ENCODE measurements around the gene UBE2L3.
A peak's percentile ranks its signal among the peaks of the same experiment; 100 is the strongest.
"Not testable (repeated sequence)": the region's sequence is repeated elsewhere in the genome, so short reads cannot be mapped to it uniquely, and the experiment has no call there.

Gene UBE2L3

GRCh38 chr22:21567456-21568346 is at the start of gene UBE2L3:
Gene UBE2L3, plus strand, starts transcription at chr22:21567714. Its CDS starts 31 bp downstream, at chr22:21567745.
- DNase-seq (ENCODE audit: low read depth), result peak; percentile 68

GRCh38 chr22:21526705-21527500 is 40.6 kb upstream of the UBE2L3 start:
- DNase-seq (ENCODE audit: low read depth), result not testable (repeated sequence)

DNA sequence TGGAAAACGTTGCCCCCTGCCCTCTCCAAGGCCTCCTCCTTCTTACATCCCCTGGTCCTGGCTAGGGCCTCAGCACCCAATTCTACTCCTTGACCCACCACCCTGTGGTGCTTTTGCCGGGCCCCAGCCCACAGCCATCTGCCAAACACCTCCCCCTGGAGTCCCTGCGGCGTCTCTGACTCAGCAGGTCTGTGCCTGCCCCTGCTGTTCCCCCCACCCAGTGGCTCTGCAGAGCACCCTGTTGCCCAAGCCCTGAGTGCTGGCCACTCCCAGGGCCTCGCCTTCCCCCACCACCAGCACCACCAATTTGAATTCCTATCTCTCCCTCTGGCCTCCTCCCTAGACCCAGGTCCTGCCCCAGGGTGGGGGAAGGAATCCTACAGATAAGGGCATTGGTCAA is 36.0 kb upstream of the UBE2L3 start:
- DNase-seq (ENCODE audit: low read depth), result not testable (repeated sequence)

DNA sequence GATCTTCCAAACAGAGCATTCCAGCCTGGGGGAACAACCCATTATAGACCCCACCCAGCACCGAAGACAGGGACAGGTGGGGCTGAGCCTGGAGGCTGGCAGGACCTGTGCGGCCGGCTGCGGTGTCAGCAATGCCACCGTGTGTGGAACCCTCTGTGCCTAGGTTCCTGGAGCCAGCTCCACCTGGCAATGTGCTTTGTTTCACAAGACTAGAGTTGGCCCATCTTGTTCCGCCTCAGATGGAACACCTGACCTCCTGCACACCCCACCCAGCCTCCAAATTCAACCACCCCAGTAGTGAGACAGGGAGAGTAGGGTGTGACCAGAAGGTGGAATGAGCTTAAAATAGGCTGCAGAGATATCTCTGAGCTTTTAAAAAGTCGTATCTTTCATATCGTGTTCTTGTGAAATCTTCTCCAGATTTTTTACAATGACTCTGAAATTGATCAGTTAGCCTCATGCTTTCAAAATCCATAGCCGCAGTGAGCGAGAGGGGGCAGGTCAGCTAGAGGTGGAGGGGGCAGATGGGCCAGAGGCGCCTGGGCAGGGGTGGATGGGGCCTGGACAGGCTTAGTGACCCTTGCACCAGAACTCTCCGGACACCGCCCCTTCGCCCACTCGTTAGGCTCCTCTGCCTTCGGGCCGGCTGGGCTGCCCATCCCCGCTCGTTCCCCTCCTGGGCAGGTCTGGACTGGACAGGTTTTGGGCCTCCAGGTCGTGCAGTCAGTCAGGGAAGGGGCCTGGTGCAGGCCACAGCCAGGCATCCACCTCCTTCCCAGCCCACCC is 34.5 kb upstream of the UBE2L3 start:
- DNase-seq (ENCODE audit: low read depth), result not testable (repeated sequence)

GRCh38 chr22:21539862-21540261 is 27.7 kb upstream of the UBE2L3 start:
- DNase-seq (ENCODE audit: low read depth), result not testable (repeated sequence)

- DNase-seq (ENCODE audit: low read depth), result not testable (repeated sequence)
Observed at GRCh38 chr22:21544432-21545322, 22.8 kb upstream of the UBE2L3 start.

DNA sequence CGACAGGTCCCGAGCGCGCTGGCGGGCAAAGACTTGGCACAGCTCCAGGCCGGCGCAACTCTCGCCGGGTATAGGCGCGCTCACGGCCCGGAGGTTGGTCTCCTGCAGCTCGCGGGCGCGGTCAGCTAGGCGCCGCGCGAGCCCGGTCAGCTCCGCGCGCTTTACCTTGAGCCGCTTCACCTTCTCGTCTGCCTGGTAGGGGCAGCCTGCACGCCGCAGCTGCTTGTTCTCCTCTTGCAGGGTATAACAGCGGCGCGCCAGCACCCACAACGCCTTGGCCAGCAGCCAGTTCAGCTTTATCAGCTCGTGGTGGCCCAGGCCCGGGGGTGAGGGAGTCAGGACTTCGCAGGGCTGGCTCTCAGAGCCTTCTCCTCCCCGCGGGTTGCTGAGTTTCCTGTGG is 18.0 kb upstream of the UBE2L3 start:
- DNase-seq (ENCODE audit: low read depth), result not testable (repeated sequence)

DNA sequence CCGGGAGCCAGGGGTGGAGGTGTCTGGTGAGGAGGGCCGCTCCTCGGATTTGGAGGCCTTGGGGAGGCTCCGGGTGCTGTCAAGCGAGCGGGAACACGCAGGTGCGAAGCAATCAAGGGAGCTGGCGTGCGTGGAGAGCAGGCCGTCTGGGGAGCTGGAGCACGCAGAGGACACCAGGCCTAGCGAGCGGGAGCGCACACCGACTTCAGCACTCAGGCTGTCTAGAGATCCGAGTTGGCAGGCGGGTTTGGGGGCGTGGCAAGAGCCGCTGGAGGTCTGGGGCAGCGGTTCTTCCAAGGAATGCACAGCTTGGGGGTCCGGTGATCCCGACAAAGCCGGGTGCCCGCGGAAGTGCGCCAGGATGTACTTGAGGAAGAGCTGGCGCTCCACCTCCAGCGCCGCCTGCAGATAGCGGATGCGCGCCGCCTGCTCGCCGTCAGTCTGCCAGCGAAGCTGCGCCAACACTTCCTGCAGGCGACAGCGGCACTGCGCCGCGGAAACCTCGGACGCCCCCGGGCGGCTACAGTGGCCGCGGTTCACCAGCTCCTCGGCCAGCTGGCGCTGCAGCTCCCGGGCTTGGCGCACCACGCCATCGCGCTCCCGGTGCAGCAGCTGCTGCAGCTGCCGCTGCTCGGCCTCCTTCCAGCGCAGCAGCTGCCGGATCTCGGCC is 17.4 kb upstream of the UBE2L3 start:
- not testable (repeated sequence) for DNase-seq (ENCODE audit: low read depth)

DNA sequence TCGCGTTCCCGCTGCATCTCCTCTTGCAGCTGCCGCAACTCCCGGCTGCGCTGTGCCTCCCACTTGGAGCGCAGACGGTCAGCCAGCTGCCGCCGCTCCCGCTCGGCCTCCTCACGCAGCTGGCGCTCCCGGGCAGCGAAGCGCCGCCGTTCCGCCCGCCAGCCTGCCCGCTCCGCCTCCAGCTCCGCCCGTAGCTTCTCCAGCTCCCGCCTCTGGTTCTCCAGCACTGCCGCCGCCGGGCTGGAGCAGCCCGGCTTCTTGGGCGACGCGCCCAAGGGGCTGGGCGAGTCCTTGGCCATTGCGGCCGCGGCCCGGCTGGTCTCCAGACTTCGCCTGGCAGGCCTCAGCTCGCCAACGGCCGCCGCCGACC is 16.9 kb upstream of the UBE2L3 start:
- DNase-seq (ENCODE audit: low read depth), result not testable (repeated sequence)

DNA sequence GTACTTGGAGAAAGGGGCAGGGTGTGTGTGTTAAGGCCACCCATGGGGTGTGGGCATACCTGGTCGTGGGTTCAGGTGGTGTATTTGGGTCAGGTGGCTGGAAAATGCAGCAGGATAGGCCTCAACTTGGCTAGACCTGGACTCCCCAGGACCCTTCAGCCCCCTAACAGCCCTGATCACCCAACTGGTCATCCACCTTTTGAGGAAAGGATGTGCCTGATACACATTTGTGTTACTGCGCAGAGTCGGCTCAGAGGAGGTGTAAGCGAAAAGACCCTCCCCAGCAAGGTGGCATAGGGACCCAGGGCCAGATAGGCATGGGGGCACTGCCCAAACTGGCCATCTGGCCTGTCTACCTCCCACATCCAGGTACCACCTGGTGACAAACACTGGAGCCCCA is 16.2 kb upstream of the UBE2L3 start, which contains the start of gene RIMBP3C:
RIMBP3C (minus strand) TSS at position 101 of the 400 bp plus-strand sequence. CDS start 485 bp downstream, outside the sequence.
- DNase-seq (ENCODE audit: low read depth), result not testable (repeated sequence)

GRCh38 chr22:21559345-21560125 is 8.0 kb upstream of the UBE2L3 start:
- not testable (repeated sequence) for DNase-seq (ENCODE audit: low read depth)

DNA sequence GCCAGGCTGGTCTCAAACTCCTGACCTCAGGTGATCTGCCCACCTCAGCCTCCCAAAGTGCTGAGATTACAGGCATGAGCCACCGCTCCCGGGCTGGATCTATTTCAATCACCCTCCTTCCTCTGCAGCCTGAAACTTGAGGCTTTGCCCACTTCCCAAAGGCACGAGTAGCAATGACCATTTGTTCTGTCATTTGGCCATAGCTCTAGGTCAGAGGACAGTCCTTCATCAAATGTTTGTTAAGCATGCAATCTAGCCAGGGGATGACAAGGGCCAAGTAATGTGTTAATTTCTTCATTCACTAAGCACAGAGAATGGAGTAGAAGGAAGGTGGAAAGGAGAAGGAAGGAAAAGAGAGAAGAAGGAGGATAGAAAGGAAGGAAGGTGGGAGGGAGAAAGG is 6.9 kb upstream of the UBE2L3 start:
- DNase-seq (ENCODE audit: low read depth), result not testable (repeated sequence)

GRCh38 chr22:21563912-21564311 is 3.6 kb upstream of the UBE2L3 start:
- no peak for DNase-seq (ENCODE audit: low read depth)

DNA sequence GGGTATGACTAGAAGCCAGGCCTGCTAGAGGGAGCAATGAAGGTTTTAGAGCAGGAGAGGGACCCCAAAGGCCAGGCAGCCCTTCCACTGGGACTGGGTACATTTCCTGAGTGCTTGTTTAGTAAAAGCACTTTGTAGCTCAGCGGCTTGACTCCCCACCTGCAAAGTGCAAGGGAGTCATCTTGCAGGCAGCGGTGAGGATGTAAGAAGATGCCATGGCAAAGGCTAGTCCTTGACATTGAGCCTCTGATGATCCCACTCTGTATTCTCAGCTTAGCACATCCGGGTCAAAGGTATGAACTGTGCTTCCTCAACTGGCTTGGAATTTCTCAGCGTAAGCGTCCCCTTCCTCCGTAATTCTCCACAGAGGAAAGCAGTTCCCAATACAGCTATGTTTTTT is 3.1 kb upstream of the UBE2L3 start:
- DNase-seq (ENCODE audit: low read depth), result no peak

DNA sequence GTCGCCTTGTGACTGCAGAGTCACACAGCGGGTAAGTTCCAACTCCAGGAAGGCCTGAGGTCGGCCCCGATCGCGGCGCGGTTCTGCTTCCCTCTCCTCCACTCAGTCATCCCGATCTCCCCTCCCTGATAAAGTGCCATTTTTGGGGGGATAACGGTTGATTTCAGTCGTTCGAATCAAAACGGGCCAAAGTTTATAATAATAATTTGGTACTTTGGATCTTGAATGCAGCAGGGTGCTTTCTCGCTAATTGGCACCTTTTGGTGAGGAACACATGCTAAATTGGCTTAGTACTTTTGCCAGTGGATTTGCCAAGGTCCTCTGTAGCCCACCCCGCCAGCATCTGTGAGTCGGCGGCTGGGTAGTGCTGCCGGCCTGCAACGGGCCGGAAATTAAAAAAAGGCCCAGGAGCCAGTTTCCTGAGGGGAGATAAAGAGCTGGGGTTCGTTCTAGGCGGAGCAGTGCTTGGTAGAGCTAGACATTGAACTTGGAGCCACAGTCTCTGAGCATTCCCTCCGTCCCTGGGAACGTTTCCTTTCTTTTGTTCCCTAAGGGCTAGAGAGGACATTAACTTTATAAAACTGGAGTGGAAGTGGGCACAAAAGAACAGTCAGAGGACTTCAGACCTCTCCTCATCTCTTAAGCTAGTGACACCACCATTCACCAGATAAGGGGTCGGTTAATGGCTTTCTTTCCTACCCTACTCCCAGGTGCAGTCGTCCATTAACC is 997 bp downstream of the UBE2L3 start:
- no peak for DNase-seq (ENCODE audit: low read depth)

- not testable (repeated sequence) for DNase-seq (ENCODE audit: low read depth)
Observed at GRCh38 chr22:21569076-21569427, 1.5 kb downstream of the UBE2L3 start.

GRCh38 chr22:21569459-21570170 is 2.1 kb downstream of the UBE2L3 start:
- no peak for DNase-seq (ENCODE audit: low read depth)

GRCh38 chr22:21570398-21570797 is 2.9 kb downstream of the UBE2L3 start:
- DNase-seq (ENCODE audit: low read depth), result no peak
